GM18867 (cell line): ENCODE measurements around the gene PLPPR3.

Source experiments
- ATAC-seq: cut with Tn5 transposase; IDR thresholded peaks from one replicate; pipeline ENCODE4 v1.9.1; 2021; ENCODE audit warnings: mild to moderate bottlenecking, moderate library complexity; ENCODE audit not compliant: unreplicated experiment

Gene PLPPR3

GRCh38 chr19:810077-810855, 11.5 kb downstream of the PLPPR3 start:
- ATAC-seq: no peak

- no peak for ATAC-seq
These were observed 13.4 kb downstream of the PLPPR3 start for GRCh38 chr19:808423-808775.

- ATAC-seq: no peak
These were observed 13.9 kb downstream of the PLPPR3 start for GRCh38 chr19:807627-808422.

- ATAC-seq: no peak
These were observed 14.8 kb downstream of the PLPPR3 start for GRCh38 chr19:806815-807421.

- no peak for ATAC-seq
These were observed 15.9 kb downstream of the PLPPR3 start for GRCh38 chr19:805600-806550.

GRCh38 chr19:805166-805551, 16.6 kb downstream of the PLPPR3 start:
- ATAC-seq: no peak

GRCh38 chr19:804419-805165, 17.2 kb downstream of the PLPPR3 start:
- ATAC-seq: no peak

GRCh38 chr19:803686-804418, 17.9 kb downstream of the PLPPR3 start:
- no peak for ATAC-seq

GRCh38 chr19:803099-803561, 18.6 kb downstream of the PLPPR3 start:
- no peak for ATAC-seq

- ATAC-seq: no peak
These were observed 19.2 kb downstream of the PLPPR3 start for GRCh38 chr19:802498-803098.

- ATAC-seq: no peak
These were observed 19.8 kb downstream of the PLPPR3 start for GRCh38 chr19:801861-802497.

- no peak for ATAC-seq
These were observed 20.5 kb downstream of the PLPPR3 start for GRCh38 chr19:801030-801860.

GRCh38 chr19:800360-801029, 21.3 kb downstream of the PLPPR3 start:
- no peak for ATAC-seq

- no peak for ATAC-seq
These were observed 22.5 kb downstream of the PLPPR3 start for GRCh38 chr19:799076-799881.

GRCh38 chr19:798415-799075, 23.2 kb downstream of the PLPPR3 start:
- no peak for ATAC-seq
